NCI-H510A (cell line): Measurements from ENCODE around the gene MRPL17.
"Not testable (repeated sequence)": the region's sequence is repeated elsewhere in the genome, so short reads cannot be mapped to it uniquely, and the experiment has no call there.

Experiments used
- DNase-seq: peaks from one replicate; lab custom pipeline; 2025; lab: John Stamatoyannopoulos, UW

MRPL17 gene

GRCh38 chr11:6682936-6683861 is at the start of gene MRPL17:
MRPL17 (minus strand) TSS chr11:6683340; CDS start chr11:6683296, 44 bp downstream.
- peak; percentile 89 for DNase-seq

- no peak for DNase-seq
These were observed 45.0 kb upstream of the MRPL17 start for GRCh38 chr11:6727971-6728760.

GRCh38 chr11:6725386-6725896 is 42.3 kb upstream of the MRPL17 start:
- DNase-seq = no peak

GRCh38 chr11:6724013-6724412 is 40.9 kb upstream of the MRPL17 start:
- DNase-seq = no peak

DNA sequence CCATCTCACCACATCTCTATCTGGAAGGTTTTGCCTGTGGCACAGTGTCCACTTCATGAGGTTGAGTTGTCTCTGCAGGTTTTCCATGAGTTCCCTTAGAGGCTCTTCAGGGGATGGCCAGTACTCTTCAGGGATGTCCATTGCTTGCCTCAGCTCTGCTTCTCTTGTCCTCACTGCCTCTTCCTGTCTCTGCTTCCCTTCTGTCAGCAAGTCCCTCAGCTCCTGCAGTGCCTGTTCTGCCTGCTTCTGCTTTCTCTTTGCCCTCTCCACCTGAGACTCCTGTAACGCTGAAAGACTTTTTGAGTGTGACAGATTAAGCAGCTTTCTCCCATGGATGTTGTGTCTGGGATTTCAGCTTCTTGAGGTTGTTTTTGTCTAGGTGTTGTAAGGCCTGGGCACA is 38.2 kb upstream of the MRPL17 start:
- no peak for DNase-seq

- DNase-seq = no peak
These were observed 36.4 kb upstream of the MRPL17 start for GRCh38 chr11:6719576-6719975.

DNA sequence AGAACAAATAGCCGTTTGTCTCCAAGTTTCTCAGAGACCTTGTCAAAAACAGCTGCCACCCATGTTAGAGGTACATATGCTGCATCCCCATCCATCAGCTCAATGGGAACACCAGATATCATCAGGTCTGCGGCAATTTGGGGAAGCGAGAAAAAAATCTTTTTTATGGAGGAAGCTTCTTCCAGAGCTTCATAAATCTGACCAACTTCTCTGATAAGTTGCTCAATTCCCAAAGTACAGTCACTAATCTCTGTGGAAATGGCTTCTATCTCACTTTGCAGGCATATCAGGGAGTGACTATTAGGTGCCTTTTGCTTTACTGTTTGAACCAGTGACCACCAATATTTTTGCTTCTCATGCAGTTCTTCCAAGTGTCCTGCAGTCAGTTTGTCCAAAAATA is 34.3 kb upstream of the MRPL17 start:
- DNase-seq = no peak

- DNase-seq = not testable (repeated sequence)
These were observed 28.4 kb upstream of the MRPL17 start for GRCh38 chr11:6711552-6711951.

DNA sequence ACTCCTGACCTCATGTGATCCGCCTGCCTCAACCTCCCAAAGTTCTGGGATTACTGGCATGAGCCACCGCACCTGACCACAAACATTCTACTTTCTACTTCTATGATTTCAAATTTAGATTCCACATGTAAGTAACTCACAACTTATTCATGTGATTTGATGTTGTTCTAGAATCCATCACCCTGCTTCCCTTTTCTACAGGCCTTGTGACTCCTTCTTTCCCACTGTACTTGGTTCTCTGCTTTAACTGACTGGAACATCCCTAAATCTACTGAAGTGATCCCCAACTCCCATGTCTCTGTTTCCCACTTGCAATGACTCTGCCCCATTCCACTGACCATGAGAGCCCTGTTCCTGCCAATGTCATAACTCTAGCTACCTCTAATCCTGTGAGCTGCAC is 25.7 kb upstream of the MRPL17 start:
- DNase-seq = no peak

DNA sequence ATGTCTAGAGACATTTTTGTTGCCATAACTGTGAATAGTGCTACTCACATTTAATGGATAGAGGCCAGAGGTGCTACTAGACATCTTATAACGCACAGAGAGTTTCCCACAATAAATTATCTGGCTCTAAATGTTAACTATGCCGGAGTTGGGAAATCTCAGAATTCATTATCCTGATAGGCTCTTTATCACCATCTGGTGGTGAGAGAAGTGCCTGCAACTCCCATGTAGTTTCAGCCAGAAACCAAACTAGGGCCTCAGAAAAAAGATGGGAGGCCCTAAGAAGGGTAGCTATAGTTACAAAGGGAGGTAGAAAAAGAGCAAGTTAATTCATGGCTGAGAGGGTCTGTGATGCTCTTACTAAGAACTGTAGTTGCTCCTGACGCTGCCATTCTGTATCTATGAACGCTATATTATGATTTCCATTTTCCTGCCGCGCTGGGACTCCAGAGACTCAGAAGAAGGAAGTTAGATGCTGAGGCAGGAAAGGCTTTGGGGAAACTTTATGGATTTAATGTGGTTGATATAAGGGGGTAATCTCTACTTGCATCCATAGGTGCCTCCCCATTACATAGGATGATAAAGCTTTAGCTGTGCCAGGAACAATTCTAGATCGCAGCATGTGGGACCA is 22.9 kb upstream of the MRPL17 start:
- DNase-seq = no peak

GRCh38 chr11:6703247-6704063 is 20.3 kb upstream of the MRPL17 start:
- DNase-seq = no peak

GRCh38 chr11:6701955-6702354 is 18.8 kb upstream of the MRPL17 start:
- not testable (repeated sequence) for DNase-seq

- DNase-seq = no peak
These were observed 12.2 kb upstream of the MRPL17 start for GRCh38 chr11:6695377-6695776.

DNA sequence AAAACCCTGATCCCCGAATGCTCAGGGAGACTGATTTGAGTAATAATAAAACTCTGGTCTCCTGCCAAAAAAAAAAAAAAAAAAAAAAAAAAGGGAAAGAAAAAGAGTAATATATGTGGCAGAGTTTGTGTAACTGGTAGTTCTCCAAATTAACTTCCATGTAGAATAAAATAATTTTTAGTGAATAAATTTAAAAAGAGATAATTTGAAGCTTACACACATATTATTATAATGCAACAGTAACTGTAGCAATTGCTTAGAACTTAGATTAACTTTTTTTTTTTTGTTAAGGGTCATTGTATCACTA is 11.0 kb upstream of the MRPL17 start:
- no peak for DNase-seq

DNA sequence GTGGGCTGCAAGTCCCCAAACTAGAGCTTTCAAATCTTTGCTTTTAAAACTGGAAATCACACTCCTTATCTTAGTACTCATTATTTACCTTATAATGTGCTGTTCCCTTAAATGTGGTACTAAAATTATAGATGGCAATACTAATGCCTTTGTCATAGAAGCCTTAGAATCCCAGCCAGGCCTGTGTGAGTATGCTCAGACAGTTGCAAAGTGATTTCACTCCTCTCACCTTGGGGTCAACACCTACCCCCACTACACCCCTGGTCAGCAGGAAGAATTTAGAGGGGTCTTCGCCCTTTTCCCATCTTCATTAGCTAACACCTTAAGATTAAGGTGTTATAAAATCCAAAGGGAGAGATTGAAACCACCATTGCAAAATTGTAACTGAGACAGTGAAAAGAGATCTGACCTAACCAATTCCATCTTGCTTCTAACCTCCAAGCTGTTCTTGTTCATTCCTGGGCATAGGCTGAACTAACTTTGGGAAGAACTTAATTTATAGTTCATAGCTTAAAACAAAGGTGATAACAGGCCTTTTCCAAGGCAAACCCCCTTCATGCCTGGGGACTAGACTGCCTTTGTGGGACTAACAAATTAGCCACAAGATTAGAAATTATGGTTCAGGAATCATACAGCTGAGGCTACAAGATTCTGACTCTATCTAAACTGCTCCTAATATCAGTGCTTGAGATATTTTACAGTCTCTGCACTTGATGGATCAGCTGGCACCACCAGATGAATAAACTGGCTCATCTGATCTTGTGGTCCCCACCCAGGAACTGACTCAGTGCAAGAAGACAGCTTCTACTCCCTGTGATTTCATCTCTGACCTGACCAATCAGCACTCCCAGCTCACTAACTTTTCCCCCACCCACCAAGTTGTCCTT is 10.4 kb upstream of the MRPL17 start:
- DNase-seq = no peak

- no peak for DNase-seq
These were observed 9.0 kb upstream of the MRPL17 start for GRCh38 chr11:6692128-6692527.

DNA sequence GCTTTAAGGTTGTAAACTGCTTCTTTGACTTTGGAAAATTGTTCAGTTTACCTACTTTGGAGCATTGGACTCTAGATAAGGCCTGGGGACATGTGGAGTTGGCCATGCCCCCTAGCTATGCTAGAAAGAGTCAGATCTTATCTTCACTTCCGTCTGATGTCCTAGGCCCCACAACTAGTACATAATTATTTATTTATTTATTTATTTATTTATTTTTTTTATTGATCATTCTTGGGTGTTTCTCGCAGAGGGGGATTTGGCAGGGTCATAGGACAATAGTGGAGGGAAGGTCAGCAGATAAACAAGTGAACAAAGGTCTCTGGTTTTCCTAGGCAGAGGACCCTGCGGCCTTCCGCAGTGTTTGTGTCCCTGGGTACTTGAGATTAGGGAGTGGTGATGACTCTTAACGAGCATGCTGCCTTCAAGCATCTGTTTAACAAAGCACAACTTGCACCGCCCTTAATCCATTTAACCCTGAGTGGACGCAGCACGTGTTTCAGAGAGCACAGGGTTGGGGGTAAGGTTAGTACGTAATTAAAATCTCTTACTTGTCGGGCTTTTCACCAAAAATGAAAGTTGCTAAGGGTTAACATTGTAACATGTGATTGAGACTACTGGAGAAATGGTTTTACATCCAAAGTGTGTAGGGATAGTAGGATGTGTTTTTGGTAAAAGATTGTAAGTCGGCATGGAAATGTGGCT is 7.4 kb upstream of the MRPL17 start:
- DNase-seq = not testable (repeated sequence)

DNA sequence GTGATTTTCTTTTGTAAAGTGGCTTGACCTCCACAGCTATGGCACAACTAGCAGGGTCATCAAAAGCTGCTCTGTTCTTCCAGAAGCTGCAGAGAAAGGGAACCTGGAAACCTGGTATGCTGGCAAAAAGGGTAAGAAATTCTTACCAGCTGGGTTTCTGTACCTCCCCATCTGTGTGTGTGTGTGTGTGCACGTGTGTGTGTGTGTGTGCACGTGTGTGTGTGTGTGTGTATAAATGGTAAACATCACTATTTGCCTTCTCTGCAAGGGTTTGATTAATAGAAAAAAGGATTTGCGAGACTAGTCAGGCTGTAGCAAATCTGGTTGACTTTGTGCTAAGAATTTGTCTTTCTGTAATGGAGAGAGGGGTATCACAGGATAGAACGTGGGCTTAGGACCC is 4.7 kb upstream of the MRPL17 start:
- DNase-seq = no peak

GRCh38 chr11:6686006-6686405 is 2.9 kb upstream of the MRPL17 start:
- DNase-seq = no peak

DNA sequence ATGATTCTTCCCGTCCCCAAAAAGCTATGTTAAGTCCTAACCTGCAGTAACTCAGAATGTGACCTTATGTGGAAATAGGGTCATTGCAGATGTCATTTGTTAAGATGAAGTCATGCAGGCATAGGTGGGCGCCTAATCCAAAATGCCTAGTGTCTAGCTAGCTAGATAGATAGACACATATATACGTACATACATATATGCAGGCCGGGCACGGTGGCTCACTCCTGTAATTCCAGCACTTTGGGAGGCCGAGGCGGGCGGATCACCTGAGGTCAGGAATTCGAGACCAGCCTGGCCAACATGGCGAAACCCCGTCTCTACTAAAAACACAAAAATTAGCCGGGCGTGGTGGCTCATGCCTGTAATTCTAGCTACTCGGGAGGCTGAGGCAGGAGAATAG is 928 bp upstream of the MRPL17 start:
- DNase-seq = not testable (repeated sequence)
